Peyer's patch (tissue), 4 donors: ENCODE results near the gene BEST1.
A peak's percentile ranks its signal among the peaks of the same experiment; 100 is the strongest.

Experiments
- POLR2A ChIP-seq, 2 donors: fragments of 450-650 bp; IDR thresholded peaks; one replicate each; pipeline ENCODE4 v1.5.1; 2017; ENCODE audit warnings: antibody characterized with exemption in 2 of 2, mild to moderate bottlenecking in 2 of 2, moderate library complexity in 2 of 2
- TF ChIP-seq, protein P1 (sequence below), 6 experiments: fragments of 450-650 bp in 4 of 6; fragments of 200-600 bp in 2 of 6; sonication (generic) in 1 of 6; IDR thresholded peaks; one replicate each; pipeline ENCODE4 v1.5.1; 2017 to 2019; ENCODE audit warnings: antibody characterized with exemption in 6 of 6, mild to moderate bottlenecking in 3 of 6, moderate library complexity in 1 of 6

DNA sequence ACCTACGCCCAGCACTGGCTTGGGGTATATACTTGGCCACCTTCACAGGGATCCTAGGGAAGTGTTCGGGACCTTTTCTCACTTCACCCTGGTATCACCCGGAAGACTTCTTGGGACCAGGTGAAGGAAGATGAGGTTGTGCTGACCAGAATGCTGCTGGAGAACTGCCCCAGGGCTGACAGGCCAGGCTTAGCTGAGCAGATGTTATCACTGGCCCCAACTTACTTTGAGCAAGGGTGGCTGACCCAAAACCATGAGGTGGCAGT, 12.8 kb downstream of the BEST1 start:
- TF ChIP-seq POLR2A (IDR thresholded peaks at IDR 0.05), result peak in 1 of 2 donors; percentile 43
- TF ChIP-seq, protein P1, sequence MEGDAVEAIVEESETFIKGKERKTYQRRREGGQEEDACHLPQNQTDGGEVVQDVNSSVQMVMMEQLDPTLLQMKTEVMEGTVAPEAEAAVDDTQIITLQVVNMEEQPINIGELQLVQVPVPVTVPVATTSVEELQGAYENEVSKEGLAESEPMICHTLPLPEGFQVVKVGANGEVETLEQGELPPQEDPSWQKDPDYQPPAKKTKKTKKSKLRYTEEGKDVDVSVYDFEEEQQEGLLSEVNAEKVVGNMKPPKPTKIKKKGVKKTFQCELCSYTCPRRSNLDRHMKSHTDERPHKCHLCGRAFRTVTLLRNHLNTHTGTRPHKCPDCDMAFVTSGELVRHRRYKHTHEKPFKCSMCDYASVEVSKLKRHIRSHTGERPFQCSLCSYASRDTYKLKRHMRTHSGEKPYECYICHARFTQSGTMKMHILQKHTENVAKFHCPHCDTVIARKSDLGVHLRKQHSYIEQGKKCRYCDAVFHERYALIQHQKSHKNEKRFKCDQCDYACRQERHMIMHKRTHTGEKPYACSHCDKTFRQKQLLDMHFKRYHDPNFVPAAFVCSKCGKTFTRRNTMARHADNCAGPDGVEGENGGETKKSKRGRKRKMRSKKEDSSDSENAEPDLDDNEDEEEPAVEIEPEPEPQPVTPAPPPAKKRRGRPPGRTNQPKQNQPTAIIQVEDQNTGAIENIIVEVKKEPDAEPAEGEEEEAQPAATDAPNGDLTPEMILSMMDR (IDR thresholded peaks at IDR 0.05), result no peak
